Endometrial microvascular endothelial cells (primary cell): ENCODE data around the gene PKNOX1. TPM values are rescaled to one million over a fixed set of nuclear protein-coding genes. Genes with fewer than 3 reads are reported as not detected.
"Not testable (repeated sequence)": the region's sequence is repeated elsewhere in the genome, so short reads cannot be mapped to it uniquely, and the experiment has no call there.

ENCODE experiments used
- in situ Hi-C: cut with HindIII; loops from 2 replicates; pipeline ENCODE4 v1.10.0; 2017; ENCODE audit warnings: low sequenced_read_pairs, low pct_unique_long_range_greater_than_20kb; ENCODE audit errors: inconsistent ontology term
- total RNA-seq: library from RNA; depleted of rRNA; stranded (reverse); fragments of >200 nt; gene quantifications from one replicate; pipeline ENCODE4 v1.2.3, GENCODE V29; 2015; ENCODE audit errors: inconsistent ontology term

The PKNOX1 gene
- total RNA-seq, 1 donor from 2014 or later = 24.3 TPM

DNA sequence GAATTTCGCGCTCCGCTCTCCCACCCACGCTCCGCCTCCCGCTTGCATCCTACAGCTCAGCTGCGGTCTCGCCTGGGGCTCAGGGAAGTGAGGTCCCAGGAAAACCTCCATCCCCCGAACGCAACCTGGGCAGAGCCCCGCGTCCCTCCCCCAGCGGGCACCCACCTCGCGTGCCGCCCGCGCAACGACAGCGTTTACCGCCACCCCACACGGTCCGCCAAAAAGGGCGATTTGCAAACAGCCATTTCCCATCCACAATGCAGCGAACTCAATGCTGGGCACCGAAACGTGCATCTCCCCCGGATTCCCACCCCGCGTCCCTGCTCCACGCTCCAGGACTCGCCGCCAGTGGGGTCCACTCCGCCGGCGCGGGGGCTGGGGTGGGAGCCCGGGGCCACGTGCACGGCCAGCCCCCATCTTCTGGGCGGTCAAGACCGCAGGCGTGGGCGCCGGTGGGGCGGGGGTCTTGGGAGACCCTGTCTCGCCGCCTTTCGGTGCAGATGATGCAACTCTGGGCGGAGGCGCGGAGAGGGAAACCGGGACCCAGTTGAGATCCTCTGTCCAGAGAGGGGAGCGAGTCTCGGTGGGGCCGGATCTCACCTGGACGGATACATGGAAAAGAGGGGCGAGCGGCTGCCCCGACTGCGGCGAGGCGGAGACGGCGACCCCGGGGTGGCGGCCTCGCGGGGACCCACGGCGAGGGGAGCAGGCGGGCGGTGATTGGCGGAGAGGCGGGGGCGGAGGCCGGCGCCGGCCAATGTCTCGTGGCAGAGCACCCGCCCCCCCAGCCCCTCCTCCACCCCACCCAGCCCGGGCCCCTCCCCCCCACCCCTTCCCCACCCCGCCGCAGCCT is 101.0 kb downstream of the PKNOX1 start, which contains the start of gene CBS:
Gene CBS, minus strand, starts transcription at position 666 of the 853 bp plus-strand sequence. CDS start 3,642 bp downstream, outside the sequence.
- in situ Hi-C loops = not testable (repeated sequence)

DNA sequence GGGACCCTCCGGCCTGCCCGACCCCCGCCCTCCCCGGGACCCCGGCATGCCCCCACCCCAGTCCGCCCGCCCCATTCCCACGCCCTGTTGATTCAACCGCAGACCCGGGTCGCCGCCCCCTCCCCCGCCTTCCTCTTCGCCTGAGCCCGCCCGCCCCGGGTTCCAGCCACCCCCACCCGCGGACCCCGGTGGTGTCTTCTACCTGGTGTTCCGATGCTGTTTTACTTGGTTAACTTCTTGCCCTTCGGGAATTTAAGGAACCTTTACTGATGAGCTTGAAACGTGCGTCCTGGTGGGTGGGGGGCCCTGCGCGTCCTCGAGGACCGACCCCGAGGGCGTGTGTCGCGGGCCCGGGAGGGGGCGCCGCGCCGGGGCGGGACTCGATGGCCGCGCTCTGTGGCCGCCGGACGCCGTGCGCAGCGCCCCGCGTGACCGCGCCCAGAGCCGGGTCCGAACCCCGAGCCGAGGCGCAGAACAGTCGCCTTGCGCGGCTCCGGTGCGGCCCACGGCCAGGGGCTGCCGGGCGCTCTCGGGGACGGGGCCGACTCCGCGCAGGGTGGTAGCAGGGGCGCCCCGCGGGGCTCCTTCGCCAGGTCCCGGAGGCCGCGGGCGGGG is 101.8 kb downstream of the PKNOX1 start:
- in situ Hi-C loops = not testable (repeated sequence)

- in situ Hi-C loops = not testable (repeated sequence)
These were observed 102.3 kb downstream of the PKNOX1 start for GRCh38 chr21:43076643-43077042.

DNA sequence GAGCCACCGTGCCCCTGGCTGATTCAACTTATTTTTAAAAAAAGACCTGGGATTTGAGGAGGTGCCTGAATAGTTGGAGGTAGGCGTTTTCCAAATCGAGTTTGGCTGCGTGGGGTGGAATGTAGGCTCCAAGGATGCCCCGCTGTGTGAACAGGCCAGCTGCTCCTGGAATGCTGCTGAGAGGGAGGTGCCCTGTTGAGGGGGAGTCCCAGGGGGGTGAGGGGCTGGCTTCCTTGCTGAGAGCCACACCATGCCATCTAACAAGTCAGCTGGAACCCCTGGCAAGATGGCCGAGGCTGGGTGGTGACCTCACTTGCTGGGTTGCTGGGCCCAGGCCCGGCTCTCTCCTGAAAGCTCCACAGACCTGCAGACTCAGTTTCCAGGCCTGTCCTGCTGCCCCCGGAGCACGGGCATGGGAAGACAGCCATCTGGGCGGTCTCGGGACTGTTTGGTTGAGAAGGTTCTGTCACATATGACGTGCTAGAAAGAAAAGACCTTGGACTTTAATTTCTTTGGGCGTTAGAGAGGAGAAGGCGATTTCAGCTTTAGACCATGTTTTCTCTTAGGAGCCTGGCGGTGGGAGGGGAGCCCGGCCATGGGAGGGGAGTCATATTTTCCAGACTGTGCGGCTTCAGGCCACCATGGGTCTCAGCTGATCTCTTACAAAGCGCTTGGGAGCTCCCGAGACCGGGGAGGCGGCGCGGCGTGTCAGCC is 108.4 kb downstream of the PKNOX1 start:
- in situ Hi-C loops = not testable (repeated sequence)

Other genes starting within 250 kb of the PKNOX1 start
- 17.7 TPM for gene WDR4, start 95.0 kb upstream of the PKNOX1 start, total RNA-seq
- 62.9 TPM for gene NDUFV3, start 81.3 kb upstream of the PKNOX1 start, total RNA-seq
- gene ERVH48-1, start 48.9 kb upstream of the PKNOX1 start, total RNA-seq = not detected
- 4.6 TPM for gene CBS, start 101.3 kb downstream of the PKNOX1 start, total RNA-seq
- gene U2AF1, start 133.0 kb downstream of the PKNOX1 start, total RNA-seq = 17.0 TPM
- gene CRYAA, start 194.4 kb downstream of the PKNOX1 start, total RNA-seq = not detected